Stimulated activated CD8-positive, alpha-beta memory T cell treated with anti-CD3 and anti-CD28 coated beads, Interleukin-12 subunit alpha, Interleukin-12 subunit beta, amount 100 ng/mL, for 24 hours (primary cell): Measurements from ENCODE around the gene TTLL5.

ENCODE experiments used
- DNase-seq: peaks from one replicate; pipeline ENCODE4 v3.0.0-alpha.2; 2020; ENCODE audit errors: extremely low read depth

Gene TTLL5

DNA sequence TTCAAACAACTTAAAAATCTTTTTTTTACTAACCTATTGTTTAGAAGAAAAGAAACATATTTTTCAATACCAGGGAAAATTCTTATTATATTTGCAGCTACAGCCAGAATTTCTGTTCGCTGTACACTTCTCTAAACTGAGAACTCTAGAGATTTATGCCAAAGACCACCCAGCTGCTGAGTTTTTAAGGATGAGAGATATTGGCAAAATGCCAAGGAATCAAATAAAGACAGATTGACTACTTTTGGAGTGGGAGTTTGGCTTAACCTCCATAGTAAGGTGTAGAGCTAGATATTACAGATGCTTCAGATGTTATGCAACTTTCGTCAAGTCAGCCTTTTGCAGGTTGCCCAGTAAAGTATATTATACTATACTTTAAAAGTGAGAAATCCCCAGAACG lies 71.8 kb downstream of the TTLL5 start:
- no peak for DNase-seq

DNA sequence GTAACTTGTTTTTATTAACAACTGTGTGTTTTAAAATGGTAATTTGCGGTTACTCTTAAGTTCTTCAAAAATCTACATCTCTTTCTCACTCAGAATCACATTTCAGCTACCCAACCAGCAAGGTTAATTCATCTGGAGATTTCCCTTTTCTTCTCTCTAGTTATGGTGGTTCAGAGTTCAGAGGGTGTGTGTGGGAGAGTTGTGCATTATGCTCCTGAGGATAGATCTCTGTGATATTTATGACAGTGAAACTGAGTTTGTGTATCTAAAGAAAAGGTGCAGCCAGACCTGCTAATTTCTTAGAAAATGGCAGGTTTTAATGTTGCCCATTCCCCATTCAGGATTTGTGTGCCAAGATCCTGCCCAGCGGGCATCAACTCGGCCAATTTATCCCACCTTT lies 73.8 kb downstream of the TTLL5 start:
- DNase-seq: no peak

DNA sequence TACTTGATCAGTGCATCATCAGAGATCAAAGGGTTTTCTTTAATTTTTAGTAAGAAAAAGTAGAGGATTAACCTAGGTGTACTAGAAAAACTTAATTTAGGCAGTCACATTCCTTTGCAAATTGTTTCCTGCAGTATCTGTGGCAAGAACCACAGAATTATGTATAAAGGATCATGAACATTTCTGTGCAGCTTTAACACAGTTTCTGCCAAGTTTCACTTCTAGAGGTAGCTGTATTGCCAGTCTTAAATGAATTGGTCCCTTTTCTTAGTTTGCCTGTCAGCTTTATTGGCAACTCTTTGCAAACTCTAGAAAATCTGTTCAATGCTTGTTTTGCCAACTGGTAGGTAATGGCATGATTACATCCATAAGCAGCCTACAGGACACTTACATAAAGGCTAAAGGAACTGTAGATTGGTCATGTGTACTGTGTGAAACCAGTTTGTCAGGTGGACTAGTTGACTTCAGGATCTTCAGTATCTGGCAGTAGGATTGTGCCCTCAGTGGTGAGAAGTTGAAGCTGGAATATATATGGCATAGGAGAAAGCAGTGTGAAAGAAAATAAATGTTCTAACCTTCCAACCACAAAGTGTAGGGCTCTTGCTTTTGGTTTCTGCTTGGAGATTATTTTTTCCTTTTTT lies 75.9 kb downstream of the TTLL5 start:
- no peak for DNase-seq

DNA sequence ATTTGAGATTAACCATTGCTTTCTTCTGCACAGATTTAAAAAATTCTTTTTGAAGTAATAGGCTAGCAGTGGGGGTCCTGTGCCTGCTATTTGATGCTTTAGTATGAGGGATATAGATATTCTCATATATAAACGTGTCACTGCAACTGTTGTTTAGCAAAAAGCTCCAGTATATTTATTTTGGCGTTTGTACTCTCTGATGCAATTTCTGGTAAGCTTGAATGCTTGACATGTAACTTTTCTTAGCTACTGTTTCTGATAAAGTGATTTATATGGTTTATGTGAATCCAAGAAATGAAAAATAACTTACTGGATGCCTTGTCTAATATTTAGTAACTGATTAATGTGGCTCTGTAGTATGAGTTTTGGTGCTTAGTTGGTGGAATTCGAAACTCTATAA lies 77.1 kb downstream of the TTLL5 start:
- no peak for DNase-seq

DNA sequence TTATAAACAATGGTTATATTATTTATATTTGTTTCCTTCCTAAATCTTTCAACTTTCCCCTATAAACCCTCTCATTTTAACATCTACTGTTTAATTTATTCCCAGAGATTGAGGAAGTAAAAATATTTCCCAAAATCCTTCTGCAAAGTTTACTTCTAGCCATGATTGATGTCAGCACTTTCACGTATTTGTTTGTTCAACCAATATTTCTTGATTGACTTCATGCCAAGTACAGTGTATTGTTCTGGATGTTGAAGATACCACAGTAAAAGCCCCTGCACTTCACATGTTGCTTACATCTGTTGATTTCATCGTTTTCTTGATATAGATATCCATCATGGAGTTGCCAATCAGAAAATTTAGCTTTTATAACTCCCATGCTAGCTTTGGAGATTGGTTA lies 81.8 kb downstream of the TTLL5 start:
- DNase-seq: no peak

DNA sequence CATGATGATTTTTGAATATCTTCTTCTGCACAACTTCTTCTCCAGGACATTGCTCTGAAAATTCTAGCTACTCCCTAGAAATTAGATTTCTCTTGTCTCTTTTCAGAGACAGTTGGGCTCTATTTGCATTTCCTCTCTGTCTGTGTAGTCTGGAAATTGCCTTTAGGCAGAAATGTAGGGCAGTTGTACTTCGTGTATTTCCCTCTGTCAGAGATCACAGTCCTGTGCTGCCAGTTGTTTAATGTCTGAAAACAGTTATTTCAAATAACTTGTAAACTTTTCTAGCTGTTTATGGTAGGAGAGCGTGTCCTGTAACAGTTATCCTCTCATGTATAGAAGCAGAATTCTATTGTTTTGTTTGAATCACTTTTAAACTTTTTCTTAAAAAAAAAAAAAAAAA lies 86.9 kb downstream of the TTLL5 start:
- no peak for DNase-seq

DNA sequence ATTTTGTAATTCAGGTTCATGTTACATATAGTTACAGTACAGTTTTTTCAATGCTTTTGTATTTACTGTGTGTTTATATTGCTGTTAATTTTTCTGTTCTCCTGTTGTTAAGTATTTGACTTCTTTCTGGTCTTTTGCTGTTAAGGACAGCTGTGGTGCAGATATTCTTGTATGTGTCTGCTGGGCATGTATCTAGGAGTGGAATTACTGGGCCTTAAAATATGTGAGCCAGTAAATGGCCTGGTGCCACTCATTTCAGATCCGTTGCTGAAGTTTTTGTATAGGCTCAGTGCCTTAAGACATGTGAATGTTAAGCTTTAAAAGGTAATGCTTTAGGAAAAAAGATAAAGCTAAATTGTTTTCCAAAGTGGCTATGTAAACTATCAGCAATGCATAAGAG lies 87.3 kb downstream of the TTLL5 start:
- DNase-seq: no peak

DNA sequence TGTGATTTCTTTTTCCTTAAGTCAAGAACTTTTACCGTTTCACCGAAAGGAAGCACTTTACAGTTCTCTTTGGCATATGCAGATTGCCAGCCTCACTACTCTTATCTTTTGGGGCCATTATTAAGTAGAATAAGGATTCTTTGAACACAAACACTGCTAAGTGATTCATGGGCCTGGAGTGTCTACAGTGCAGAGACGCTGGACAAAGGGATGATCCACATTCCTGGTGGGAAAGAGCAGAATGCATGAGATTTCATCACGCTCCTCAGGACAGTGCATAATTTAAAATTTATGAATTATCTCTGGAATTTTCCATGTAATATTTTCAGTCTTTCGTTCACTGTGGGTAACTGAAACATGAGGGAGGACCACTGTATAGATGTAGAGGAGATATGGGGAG lies 90.2 kb downstream of the TTLL5 start:
- no peak for DNase-seq

DNA sequence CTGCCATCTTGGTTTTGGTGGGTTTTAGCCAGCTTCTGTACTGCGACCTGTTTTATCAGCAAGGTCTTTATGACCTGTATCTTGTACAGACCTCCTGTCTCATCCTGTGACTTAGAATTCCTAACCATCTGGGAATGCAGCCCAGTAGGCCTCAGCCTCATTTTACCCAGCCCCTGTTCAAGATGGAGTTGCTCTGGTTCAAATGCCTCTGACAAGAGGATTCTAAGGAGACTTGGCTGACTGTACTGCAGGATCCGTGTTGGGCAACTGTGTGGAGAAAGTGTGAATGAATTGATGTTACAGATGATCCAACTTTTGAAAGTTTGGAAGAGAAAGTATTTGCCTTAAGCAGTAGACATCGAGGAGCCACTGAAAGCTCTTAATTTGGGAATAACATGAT lies 91.0 kb downstream of the TTLL5 start:
- DNase-seq: no peak

DNA sequence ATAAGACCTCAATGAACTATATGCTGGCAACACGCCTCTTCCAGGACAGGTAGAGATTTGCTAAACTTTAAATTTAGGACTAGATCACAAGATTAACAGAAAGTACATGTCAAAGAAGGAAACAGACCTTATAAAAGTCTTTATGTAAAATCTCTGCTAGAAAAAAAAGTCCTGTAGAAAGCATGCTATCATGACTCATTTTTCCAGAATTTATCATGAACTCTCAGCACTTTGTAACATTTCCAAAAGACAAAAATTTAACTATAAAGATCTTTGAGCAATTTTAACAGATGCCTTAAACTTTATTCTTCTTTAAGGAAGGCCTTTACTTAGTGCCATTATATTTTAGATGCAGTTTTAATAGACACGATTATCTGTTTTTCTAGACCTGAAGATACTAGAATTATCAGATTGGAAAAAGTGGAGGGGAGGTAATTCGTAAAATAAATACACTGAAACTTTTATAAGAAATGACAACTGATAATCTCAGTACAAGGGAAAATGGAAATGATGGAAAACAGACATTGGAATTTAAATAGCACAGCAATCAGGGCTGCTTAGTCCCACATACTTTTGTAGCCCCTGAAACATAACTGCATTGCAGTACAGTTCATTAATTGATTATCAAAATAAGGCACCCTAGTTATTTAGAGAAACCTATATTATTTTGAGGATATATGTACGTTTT lies 92.0 kb downstream of the TTLL5 start:
- no peak for DNase-seq

DNA sequence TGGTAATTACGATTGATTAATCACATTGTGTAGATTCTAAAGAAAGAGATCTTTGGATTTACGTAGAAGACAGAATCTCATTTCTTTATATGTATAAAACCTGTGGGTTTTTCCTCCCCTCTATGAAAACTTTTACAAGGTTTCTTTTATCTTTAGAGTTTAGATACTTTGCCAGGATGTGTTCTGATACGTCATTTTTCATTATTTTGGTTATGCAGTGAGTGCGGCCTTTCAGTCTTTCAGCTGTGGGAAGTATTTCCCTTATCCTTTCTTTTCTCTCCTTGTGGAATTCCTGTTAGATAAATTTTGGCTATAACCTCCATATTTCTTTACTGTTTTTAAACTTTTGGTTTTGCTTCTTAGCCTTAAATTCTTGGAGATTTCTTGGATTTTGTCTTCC lies 92.7 kb downstream of the TTLL5 start:
- no peak for DNase-seq

DNA sequence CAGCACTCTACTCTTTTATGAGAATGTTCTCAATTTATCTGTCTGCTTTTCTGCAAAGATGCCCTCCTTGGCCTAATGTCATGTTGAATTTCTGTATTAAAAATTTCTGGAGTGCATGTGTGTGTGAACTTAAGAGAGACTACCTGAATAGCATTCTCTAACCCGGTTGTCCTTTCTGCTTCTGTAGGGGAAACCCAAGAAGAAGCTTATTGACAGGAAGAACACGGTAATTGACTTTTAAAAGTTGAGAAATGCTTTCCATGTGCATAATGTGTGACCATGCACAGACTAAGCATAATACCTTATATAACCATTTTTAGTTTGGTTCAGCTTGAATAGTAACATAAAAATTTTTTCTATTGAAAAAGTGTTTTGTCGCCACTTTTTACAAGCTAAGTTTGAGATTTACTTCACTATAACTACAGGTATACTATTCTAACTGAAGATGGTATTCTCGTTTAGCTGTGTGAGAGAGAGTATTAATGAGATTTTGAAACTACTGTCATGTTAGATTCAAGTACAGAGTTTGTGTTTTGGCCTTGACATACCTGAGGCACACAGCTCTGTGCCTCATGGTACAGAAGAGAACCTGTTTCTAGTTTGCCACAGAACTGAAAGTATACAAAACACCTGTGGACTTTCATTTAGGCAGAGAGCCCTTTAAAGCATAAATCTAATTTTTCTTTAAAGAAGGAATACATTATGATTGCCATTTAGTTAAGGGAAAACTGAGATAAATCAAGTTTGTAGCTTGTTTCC lies 96.8 kb downstream of the TTLL5 start:
- no peak for DNase-seq

DNA sequence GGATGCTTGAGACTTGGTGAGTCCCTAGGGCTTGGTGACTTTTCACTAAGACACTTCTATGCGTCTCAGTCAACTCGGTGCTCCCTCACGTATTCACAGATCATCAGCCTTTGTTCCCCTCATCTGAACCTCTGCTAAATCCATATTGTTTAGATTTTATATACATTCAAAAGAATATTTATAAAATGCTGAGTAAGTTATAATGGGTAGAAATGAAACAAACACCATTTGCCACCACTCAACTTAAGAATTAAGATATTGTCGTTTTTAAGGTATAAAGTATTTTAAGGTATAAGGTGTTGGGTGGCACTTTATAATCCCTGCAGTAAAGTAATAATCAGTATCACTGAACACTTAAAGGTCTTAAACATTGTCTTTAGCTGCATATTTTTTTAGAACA lies 103.0 kb downstream of the TTLL5 start:
- no peak for DNase-seq

DNA sequence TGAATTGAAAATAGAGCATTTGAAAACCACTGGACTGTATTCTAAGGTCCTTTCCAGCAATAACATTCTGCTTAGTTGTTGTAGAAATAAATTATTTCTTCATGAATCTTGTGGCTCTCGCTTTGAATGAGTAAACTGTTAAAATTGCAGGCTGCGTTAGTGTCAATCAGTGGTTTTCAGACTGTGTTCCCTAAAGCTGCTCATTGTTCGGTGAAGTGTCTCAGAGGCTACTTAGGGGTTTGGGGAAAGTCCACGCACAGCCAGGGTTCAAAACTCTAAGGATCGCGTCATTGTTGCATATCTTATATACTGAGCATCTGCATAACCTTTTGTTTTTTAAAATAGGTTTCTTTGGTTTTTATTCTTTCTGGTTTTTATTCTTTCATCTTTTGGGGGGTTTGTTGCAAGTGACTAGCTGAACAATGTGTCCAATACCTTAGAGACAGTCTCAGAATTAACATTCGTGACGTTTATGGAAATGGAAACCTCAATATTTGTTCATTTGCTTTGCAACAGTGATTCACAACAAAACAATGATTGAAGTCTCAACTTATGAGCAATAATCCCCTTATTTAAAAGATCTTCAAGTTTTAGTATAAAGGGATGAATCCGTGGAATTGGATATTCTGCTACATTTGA lies 108.1 kb downstream of the TTLL5 start:
- no peak for DNase-seq

DNA sequence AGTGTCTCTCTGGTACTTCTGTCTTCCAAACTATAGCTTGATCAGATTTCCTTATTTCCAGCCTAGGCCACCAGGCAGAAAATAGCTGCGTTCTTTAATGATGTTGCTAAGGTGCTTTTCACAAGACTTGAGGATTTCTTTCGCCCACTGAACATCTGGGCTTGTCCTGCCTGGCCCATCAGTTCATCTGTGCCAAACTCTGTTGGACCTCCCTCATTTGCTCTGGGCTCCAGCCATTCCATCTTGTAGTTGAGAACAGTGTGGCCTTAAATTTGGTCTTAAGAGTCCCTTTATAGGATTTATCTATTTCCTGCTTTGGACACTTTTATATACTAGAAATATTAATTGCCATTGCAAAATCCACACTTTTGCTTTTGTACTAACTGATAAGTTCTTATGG lies 109.6 kb downstream of the TTLL5 start:
- no peak for DNase-seq

DNA sequence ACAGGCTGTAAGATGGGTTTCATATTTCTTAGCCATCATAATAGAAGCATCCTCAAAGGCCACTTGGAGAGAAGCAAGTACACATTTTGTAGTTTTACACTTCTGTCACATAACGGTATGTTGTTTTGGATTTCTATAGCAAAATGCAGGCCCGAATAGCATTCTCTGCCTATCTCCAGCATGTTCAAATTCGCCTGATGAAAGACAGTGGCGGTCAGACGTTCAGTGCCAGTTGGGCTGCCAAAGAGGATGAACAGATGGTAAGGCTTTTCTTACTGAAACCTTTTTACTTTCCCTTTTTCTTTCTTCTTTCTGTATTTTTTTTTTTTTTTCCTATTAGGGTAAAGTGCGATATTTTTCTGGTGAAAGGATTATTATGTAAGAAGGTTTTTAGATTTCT lies 110.5 kb downstream of the TTLL5 start:
- no peak for DNase-seq

DNA sequence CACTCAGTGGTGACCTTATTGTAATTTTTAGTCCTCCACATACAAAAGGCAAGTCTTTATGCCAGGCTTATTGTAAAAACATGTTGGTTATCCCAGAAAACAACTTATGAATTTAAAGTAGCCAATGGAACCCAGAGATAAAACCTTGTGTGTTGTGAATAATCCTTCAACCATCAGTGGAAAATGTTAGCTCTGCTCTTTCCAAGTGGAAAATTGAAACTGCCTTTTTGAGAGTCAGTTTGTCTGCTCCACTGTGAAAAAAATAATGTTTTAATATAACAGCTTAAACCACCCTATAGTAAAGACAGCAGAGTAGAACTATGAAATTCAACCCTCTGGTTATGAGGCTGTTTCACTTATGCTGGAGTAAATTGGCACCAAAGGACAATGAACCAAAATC lies 112.0 kb downstream of the TTLL5 start:
- DNase-seq: no peak

DNA sequence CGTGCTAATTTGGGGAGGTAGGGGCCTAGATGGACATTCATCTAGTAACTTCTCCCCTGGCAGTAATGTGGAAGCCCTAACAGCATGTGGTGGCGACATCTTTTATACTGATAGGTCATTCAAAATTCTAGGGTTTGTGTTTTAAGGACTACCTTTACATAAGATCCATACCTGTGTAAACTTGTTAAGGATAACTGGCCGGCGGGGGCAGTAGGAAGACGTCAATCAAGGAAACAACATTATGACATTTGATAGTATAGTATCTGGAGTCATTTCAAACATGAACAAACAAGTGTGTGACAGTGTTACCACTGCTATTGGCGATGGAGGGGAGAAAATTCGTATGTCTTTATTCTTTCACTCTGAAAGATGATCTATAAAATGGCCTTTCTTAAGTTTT lies 120.0 kb downstream of the TTLL5 start:
- DNase-seq: no peak

DNA sequence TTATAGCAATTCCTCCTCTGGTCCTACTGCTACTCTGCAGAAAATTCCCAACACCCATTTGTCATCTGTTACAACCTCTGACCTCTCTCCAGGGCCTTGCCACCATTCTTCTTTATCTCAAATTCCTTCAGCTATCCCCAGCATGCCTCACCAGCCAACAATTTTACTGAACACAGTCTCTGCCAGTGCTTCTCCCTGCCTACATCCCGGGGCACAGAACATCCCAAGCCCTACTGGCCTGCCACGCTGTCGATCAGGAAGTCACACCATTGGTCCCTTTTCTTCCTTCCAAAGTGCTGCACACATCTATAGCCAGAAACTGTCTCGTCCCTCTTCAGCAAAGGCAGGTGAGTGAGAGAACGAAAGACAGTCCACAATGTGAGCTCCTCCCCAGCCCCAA lies 122.1 kb downstream of the TTLL5 start:
- no peak for DNase-seq

DNA sequence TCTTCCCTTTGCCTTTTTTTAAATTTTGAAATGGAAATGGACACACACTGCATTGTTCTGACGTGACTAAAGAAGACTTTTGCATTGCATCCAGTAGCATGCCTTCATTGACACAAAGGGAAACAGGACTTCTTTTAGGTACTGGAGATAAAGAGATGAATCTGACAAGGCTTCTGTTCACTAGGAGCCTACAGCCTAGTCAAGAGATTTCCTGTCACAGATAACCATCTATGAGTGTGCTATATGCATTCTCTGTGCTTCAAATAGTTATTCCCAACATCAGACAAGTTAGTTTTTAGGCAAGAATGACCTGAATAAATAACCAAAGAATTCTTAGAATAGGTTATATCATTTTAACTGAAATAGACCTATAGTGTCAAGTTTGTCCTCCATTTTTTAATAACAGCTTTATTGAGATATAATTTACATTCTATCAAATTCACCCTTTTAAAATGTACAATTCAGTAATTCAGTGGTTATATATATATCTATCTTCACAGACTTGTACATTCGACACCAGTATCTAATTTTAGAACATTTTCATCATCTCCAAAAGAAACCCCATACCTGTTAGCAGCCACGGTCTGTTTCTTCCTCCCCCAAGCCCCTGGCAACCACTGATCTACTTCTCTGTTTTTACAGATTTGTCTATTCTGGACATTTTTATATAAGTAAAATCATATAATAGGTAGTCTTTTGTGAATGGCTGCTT lies 122.7 kb downstream of the TTLL5 start:
- no peak for DNase-seq

DNA sequence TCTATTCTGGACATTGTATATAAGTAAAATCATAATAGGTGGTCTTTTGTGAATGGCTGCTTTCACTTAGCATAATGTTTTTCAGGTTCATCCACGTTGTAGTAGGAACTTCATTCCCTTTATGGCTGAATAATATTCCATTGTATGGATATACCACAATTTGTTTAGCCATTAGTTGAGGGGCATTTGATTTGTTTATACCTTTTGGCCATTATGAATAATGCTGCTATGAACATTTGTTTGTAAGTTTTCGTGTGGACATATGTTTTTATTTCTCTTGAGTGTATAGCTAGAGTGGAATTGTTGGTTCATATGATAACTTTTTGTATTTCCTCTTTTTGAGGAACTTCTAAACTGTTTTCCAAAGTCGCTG lies 123.3 kb downstream of the TTLL5 start:
- DNase-seq: no peak

DNA sequence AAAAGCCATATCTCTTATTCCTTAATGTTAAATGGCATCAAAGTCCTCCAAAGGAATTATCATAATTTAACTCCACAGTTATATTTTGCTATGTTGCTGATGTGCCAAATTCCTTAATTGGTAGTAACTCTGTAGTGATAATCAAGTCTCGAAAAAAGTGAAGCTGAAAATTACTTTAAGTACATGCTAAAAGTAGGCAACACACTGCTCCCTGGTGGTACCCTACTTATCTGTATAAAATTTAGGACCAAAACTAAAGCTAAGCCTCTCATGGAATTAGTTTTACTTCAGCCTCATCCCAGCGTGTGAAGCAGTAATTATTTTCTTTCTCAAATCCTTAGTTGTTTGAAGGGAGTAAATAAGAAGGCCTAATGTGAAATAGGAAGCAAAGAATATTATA lies 132.8 kb downstream of the TTLL5 start:
- no peak for DNase-seq
